ENCODE results near the gene AR.

Gene AR

DNA sequence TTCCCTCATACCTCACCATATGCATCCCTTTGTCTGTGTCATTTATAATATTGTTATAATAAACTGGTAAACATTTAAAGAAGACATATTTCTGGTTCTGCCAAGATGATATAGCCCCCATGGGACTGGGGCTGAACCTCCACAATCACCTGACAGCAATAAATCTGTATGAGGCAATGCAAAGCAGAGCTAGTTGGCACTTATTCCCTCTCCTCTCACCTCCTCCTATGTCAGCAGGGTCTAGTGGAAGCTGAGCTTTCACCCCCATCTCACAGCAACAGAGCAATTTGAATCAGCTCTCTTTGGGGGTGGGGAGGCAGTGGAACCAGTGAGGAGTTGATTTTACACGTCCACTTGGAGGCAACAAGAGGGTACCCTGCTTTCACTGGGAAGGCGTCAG, 206.9 kb downstream of the AR start:
- POLR2A ChIA-PET = no interaction called here
- no peak for DNase-seq (ENCODE audit: extremely low spot score)
- TF ChIP-seq CTCF (IDR thresholded peaks at IDR 0.05; ENCODE audit: control extremely low read depth, extremely low read depth, low read depth, missing control alignments) = no peak
- CTCF ChIA-PET = no interaction called here

DNA sequence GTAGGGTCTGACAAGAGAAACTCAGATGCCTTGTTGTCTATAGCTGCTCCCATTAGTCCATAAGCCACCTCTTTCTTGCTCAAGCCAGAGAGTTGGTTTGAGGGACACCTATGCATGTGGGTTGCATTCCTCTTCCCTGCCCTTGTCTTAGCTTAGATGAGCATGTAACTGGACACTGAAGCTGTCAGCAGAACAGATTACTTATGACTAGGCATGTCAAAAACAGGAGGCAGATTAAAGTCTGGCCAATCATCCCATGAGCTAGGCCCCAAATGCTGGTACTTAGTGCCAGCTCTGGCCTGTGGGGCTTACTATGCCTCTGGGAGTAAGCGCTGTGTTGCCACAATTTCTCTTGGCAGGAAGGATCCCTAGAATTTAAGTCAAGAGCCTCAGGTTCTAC, 215.2 kb downstream of the AR start:
- POLR2A ChIA-PET = no interaction called here
- DNase-seq (ENCODE audit: extremely low spot score) = no peak
- TF ChIP-seq CTCF (IDR thresholded peaks at IDR 0.05; ENCODE audit: control extremely low read depth, extremely low read depth, low read depth, missing control alignments) = no peak
- CTCF ChIA-PET = no interaction called here

DNA sequence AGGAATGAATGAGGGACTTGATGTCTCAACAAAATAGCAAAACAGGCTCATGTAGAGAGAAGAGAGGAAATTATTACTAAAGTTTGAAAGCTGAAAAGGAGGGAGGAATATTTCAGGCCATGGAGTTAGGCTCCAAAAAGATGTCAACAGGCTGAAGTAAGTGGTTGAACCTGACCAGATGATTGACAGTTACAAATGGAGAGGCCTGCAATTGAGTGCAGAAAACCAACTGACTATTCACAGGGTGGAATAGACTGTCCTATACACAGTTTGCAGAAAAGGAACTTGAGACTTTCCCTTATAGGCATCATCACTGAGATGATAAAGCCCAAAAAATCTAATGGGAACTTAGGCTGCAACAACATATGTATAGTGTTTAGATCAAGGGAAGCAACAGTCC, 233.3 kb downstream of the AR start:
- DNase-seq (ENCODE audit: extremely low spot score) = no peak
- POLR2A ChIA-PET = no interaction called here
- no peak for TF ChIP-seq CTCF (IDR thresholded peaks at IDR 0.05; ENCODE audit: control extremely low read depth, extremely low read depth, low read depth, missing control alignments)
- CTCF ChIA-PET = no interaction called here

DNA sequence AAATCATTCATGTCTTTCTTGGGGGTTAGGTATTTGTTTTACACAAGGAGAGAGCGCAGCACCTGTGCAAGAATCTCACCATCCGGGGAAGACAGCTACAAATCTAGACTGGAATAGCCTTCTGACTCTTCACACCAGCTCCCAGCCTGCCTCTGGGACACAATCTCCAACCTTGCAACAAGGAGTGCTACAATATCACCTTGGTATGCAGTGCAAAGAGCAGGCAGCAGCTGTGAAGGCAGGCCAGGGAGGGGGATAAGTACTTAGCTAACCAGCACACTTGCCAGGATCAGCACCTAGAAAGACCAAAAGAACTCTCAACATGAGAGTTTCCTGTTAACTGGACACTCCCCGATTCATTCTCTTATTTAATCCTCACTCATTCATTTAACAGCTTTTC, 235.3 kb downstream of the AR start:
- ChIA-PET CTCF (no interaction called here), POLR2A (no interaction called here)
- no peak for TF ChIP-seq CTCF (IDR thresholded peaks at IDR 0.05; ENCODE audit: control extremely low read depth, extremely low read depth, low read depth, missing control alignments)
- DNase-seq (ENCODE audit: extremely low spot score) = no peak

Data from GM10248 (cell line).